ENCODE data around the gene MRPL9. TPM values are rescaled to one million over a fixed set of nuclear protein-coding genes. Genes with fewer than 3 reads are reported as not detected.
"Not testable (repeated sequence)": the region's sequence is repeated elsewhere in the genome, so short reads cannot be mapped to it uniquely, and the experiment has no call there.

MRPL9 gene
- polyA plus RNA-seq, 3 donors from 2014 or later, result 120 to 128 (median 128) TPM

- Mint-ChIP-seq H3K27ac (no peak overlapping the region), H3K27me3 (ENCODE audit: low read depth in 3 of 3) (peaks cover 0 to 2% (median 1%) of the 10 kb centered on the region in 3 donors), H3K36me3 (peaks cover 0 to 5% (median 0%) of the 10 kb centered on the region in 3 donors), H3K9me3 (peaks cover 0 to 10% (median under 1%) of the 10 kb centered on the region in 6 donors), H3K4me1 (no peaks in the 10 kb centered on the region), H3K4me3 (no peak overlapping the region)
- DNase-seq, result no peak
These were observed 25.8 kb downstream of the MRPL9 start for GRCh38 chr1:151737479-151737878.

- Mint-ChIP-seq H3K4me1 (no peaks in the 10 kb centered on the region), H3K27ac (no peak overlapping the region), H3K27me3 (ENCODE audit: low read depth in 3 of 3) (peaks cover 0 to 2% (median 1%) of the 10 kb centered on the region in 3 donors), H3K9me3 (peaks cover 0 to 10% (median under 1%) of the 10 kb centered on the region in 6 donors), H3K4me3 (no peak overlapping the region), H3K36me3 (peaks cover 0 to 5% (median 0%) of the 10 kb centered on the region in 3 donors)
- DNase-seq, result no peak
These were observed 26.3 kb downstream of the MRPL9 start for GRCh38 chr1:151737026-151737425.

GRCh38 chr1:151733995-151734394, 29.3 kb downstream of the MRPL9 start:
- H3K9me3 Mint-ChIP-seq, result peaks cover 0 to 10% (median under 1%) of the 10 kb centered on the region in 6 donors
- not testable (repeated sequence) for H3K4me3 Mint-ChIP-seq; H3K4me1 Mint-ChIP-seq; DNase-seq; H3K27me3 Mint-ChIP-seq (ENCODE audit: low read depth in 3 of 3); H3K36me3 Mint-ChIP-seq; H3K27ac Mint-ChIP-seq

- peaks cover 0 to 7% (median 0%) of the 10 kb centered on the region in 6 donors for H3K9me3 Mint-ChIP-seq
- H3K27me3 Mint-ChIP-seq (ENCODE audit: low read depth in 3 of 3), result peaks cover 0 to 3% (median 2%) of the 10 kb centered on the region in 3 donors
These were observed 30.2 kb downstream of the MRPL9 start for GRCh38 chr1:151733126-151733525.

GRCh38 chr1:151729966-151730291, 33.4 kb downstream of the MRPL9 start:
- H3K27me3 Mint-ChIP-seq (ENCODE audit: low read depth in 3 of 3), result peaks cover 3 to 12% (median 3%) of the 10 kb centered on the region in 3 donors
- H3K4me1 Mint-ChIP-seq, result no peaks in the 10 kb centered on the region
- no peak for DNase-seq
- no peak overlapping the region for H3K4me3 Mint-ChIP-seq
- H3K36me3 Mint-ChIP-seq, result no peaks in the 10 kb centered on the region
- H3K27ac Mint-ChIP-seq, result no peak overlapping the region
- no peaks in the 10 kb centered on the region for H3K9me3 Mint-ChIP-seq

More at GRCh38 chr1:151733126-151733525, 30.2 kb downstream of the MRPL9 start:
- DNase-seq, result no peak
- no peaks in the 10 kb centered on the region for H3K4me1 Mint-ChIP-seq
- peaks cover 0 to 5% (median 0%) of the 10 kb centered on the region in 3 donors for H3K36me3 Mint-ChIP-seq
- H3K4me3 Mint-ChIP-seq, result no peak overlapping the region
- no peak overlapping the region for H3K27ac Mint-ChIP-seq

GRCh38 chr1:151729157-151729965, 33.9 kb downstream of the MRPL9 start:
- H3K27ac Mint-ChIP-seq, result no peak overlapping the region
- no peaks in the 10 kb centered on the region for H3K36me3 Mint-ChIP-seq
- no peaks in the 10 kb centered on the region for H3K9me3 Mint-ChIP-seq
- peaks cover 3 to 12% (median 3%) of the 10 kb centered on the region in 3 donors for H3K27me3 Mint-ChIP-seq (ENCODE audit: low read depth in 3 of 3)
- no peak for DNase-seq
- no peak overlapping the region for H3K4me3 Mint-ChIP-seq
- H3K4me1 Mint-ChIP-seq, result no peaks in the 10 kb centered on the region

- Mint-ChIP-seq H3K9me3 (no peaks in the 10 kb centered on the region), H3K27me3 (ENCODE audit: low read depth in 3 of 3) (peaks cover 3 to 12% (median 3%) of the 10 kb centered on the region in 3 donors), H3K4me3 (no peak overlapping the region), H3K4me1 (no peaks in the 10 kb centered on the region), H3K27ac (no peak overlapping the region), H3K36me3 (no peaks in the 10 kb centered on the region)
- DNase-seq, result no peak
These were observed 34.9 kb downstream of the MRPL9 start for GRCh38 chr1:151728151-151729054.

GRCh38 chr1:151723726-151724370, 39.4 kb downstream of the MRPL9 start:
- H3K9me3 Mint-ChIP-seq, result no peaks in the 10 kb centered on the region
- H3K4me3 Mint-ChIP-seq, result no peak overlapping the region
- no peak for DNase-seq
- no peak overlapping the region for H3K27ac Mint-ChIP-seq
- peaks cover 20 to 32% of the 10 kb centered on the region in 2 donors for H3K4me1 Mint-ChIP-seq
- H3K27me3 Mint-ChIP-seq (ENCODE audit: low read depth in 3 of 3), result peaks cover 5 to 18% (median 7%) of the 10 kb centered on the region in 3 donors
- no peaks in the 10 kb centered on the region for H3K36me3 Mint-ChIP-seq

GRCh38 chr1:151721788-151722510, 41.3 kb downstream of the MRPL9 start:
- H3K27ac Mint-ChIP-seq, result peak overlapping the region in 1 of 6 donors; percentile 48
- H3K4me3 Mint-ChIP-seq, result peak overlapping the region; percentile 61 to 80 (median 78)
- no peaks in the 10 kb centered on the region for H3K36me3 Mint-ChIP-seq
- H3K4me1 Mint-ChIP-seq, result peaks cover 24 to 42% of the 10 kb centered on the region in 2 donors
- peaks cover 0 to 2% (median 0%) of the 10 kb centered on the region in 6 donors for H3K9me3 Mint-ChIP-seq
- no peak for DNase-seq
- peaks cover 12 to 29% (median 15%) of the 10 kb centered on the region in 3 donors for H3K27me3 Mint-ChIP-seq (ENCODE audit: low read depth in 3 of 3)

- DNase-seq, result peak; percentile 24 to 43 (median 40)
- Mint-ChIP-seq H3K4me1 (peaks cover 27 to 45% of the 10 kb centered on the region in 2 donors), H3K9me3 (peaks cover 0 to 2% (median 0%) of the 10 kb centered on the region in 6 donors), H3K36me3 (no peaks in the 10 kb centered on the region), H3K27ac (peak within 1 kb of the TSS; percentile 23 to 87 (median 74)), H3K27me3 (ENCODE audit: low read depth in 3 of 3) (peaks cover 14 to 29% (median 15%) of the 10 kb centered on the region in 3 donors), H3K4me3 (peak within 1 kb of the TSS; percentile 73 to 88 (median 84))
These were observed 42.1 kb downstream of the MRPL9 start, which contains the start of gene RIIAD1 for GRCh38 chr1:151720974-151721787. Gene RIIAD1 (plus strand): TSS chr1:151721522. CDS start chr1:151721537, 15 bp downstream.

- peak overlapping the region; percentile 23 to 87 (median 74) for H3K27ac Mint-ChIP-seq
- H3K36me3 Mint-ChIP-seq, result no peaks in the 10 kb centered on the region
- H3K4me1 Mint-ChIP-seq, result peaks cover 28 to 45% of the 10 kb centered on the region in 2 donors
- DNase-seq, result peak in 2 of 3 donors; percentile 10 to 14
- peaks cover 15 to 24% (median 16%) of the 10 kb centered on the region in 3 donors for H3K27me3 Mint-ChIP-seq (ENCODE audit: low read depth in 3 of 3)
- H3K4me3 Mint-ChIP-seq, result peak overlapping the region; percentile 73 to 88 (median 84)
- peaks cover 0 to 2% (median 0%) of the 10 kb centered on the region in 6 donors for H3K9me3 Mint-ChIP-seq
These were observed 42.7 kb downstream of the MRPL9 start for GRCh38 chr1:151720554-151720953.

GRCh38 chr1:151720125-151720524, 43.2 kb downstream of the MRPL9 start:
- Mint-ChIP-seq H3K27ac (peak overlapping the region in 3 of 6 donors; percentile 38 to 87 (median 64)), H3K36me3 (no peaks in the 10 kb centered on the region), H3K4me3 (peak overlapping the region; percentile 70 to 88 (median 84)), H3K27me3 (ENCODE audit: low read depth in 3 of 3) (peaks cover 14 to 22% (median 20%) of the 10 kb centered on the region in 3 donors), H3K4me1 (peaks cover 31 to 45% of the 10 kb centered on the region in 2 donors), H3K9me3 (peaks cover 0 to 2% (median 0%) of the 10 kb centered on the region in 6 donors)
- no peak for DNase-seq
